ENCODE results near the gene TMEM131L. TPM values are rescaled to one million over a fixed set of nuclear protein-coding genes. Genes with fewer than 3 reads are reported as not detected.

Gene TMEM131L
- total and polyA plus RNA-seq, 4 donors = 4.9 to 41.3 (median 12.9) TPM

- no peak overlapping the region for H3K9ac ChIP-seq (ENCODE audit: low read depth in 1 of 2, low read length in 2 of 2)
- DNase-seq (ENCODE audit: low spot score) = no peak
- peak overlapping the region; percentile 29 to 82 for H3K27ac ChIP-seq (ENCODE audit: low read depth in 1 of 2, low read length in 2 of 2)
- WGBS = 29% methylated on average over 4 of the region's 4 CpGs
- no peaks in the 10 kb centered on the region for H3K36me3 ChIP-seq (ENCODE audit: control insufficient read depth in 4 of 4, insufficient read depth in 3 of 4, low read depth in 1 of 4, low read length in 3 of 4)
- H3K9me3 ChIP-seq (ENCODE audit: control insufficient read depth in 4 of 4, low read length in 3 of 4) = no peaks in the 10 kb centered on the region
- peaks cover 4 to 13% (median 11%) of the 10 kb centered on the region in 4 donors for H3K4me1 ChIP-seq (ENCODE audit: control insufficient read depth in 4 of 4, insufficient read depth in 4 of 4, low read length in 3 of 4)
- H3K27me3 ChIP-seq (ENCODE audit: control insufficient read depth in 4 of 4, insufficient read depth in 4 of 4, low read length in 3 of 4) = no peaks in the 10 kb centered on the region
- TF ChIP-seq YY1 (IDR thresholded peaks at IDR 0.05) (no peak), RXRA (IDR thresholded peaks at IDR 0.05) (peak in 1 of 2 donors; percentile 47), HNF4G (IDR thresholded peaks at IDR 0.05) (no peak), HNF4A (conservative IDR thresholded peaks at IDR 0.05) (peak; percentile 7 to 50), REST (IDR thresholded peaks at IDR 0.05) (no peak), CTCF (IDR thresholded peaks at IDR 0.05; ENCODE audit: low read depth, low read length, missing input control) (no peak), GABPA (IDR thresholded peaks at IDR 0.05 in 1 of 2, conservative IDR thresholded peaks at IDR 0.05 in 1 of 2) (no peak), RAD21 (IDR thresholded peaks at IDR 0.05) (peak in 1 of 2 donors; percentile 9), JUND (IDR thresholded peaks at IDR 0.05) (no peak), ATF3 (IDR thresholded peaks at IDR 0.05) (no peak), FOXA2 (IDR thresholded peaks at IDR 0.05) (peak; percentile 33), MAX (IDR thresholded peaks at IDR 0.05) (peak; percentile 40), SP1 (IDR thresholded peaks at IDR 0.05) (no peak), FOXA1 (IDR thresholded peaks at IDR 0.05) (no peak), NR2F2 (IDR thresholded peaks at IDR 0.05) (no peak), EGR1 (IDR thresholded peaks at IDR 0.05; ENCODE audit: low read depth in 2 of 2) (peak in 1 of 2 donors; percentile 41), TAF1 (conservative IDR thresholded peaks at IDR 0.05) (no peak), ZBTB33 (IDR thresholded peaks at IDR 0.05) (no peak)
- H3K4me3 ChIP-seq (ENCODE audit: low read depth in 1 of 3, low read length in 3 of 3) = no peak overlapping the region
Observed at GRCh38 chr4:153655928-153656327, 189.8 kb downstream of the TMEM131L start.
